HS-5 (cell line): Measurements from ENCODE around the gene NMT1.

Experiments
- DNase-seq: peaks from one replicate; pipeline ENCODE4 v3.0.0-alpha.2; 2012; ENCODE audit warnings: low read depth

The NMT1 gene

GRCh38 chr17:45060797-45061605, at the start of gene NMT1:
TSS of gene NMT1 (plus strand) at chr17:45061317. CDS start at chr17:45061330, 13 bp downstream.
- DNase-seq, result peak; percentile 99

GRCh38 chr17:45011767-45012166, 49.4 kb upstream of the NMT1 start:
- DNase-seq, result no peak

GRCh38 chr17:45013021-45013997, 47.8 kb upstream of the NMT1 start:
- no peak for DNase-seq

- no peak for DNase-seq
These were observed 44.9 kb upstream of the NMT1 start for GRCh38 chr17:45016237-45016636.

GRCh38 chr17:45016823-45017222, 44.3 kb upstream of the NMT1 start:
- DNase-seq, result no peak

GRCh38 chr17:45018514-45018847, 42.6 kb upstream of the NMT1 start:
- no peak for DNase-seq

- DNase-seq, result no peak
These were observed 42.0 kb upstream of the NMT1 start for GRCh38 chr17:45018848-45019711.

GRCh38 chr17:45020354-45021138, 40.6 kb upstream of the NMT1 start:
- DNase-seq, result no peak

- DNase-seq, result no peak
These were observed 39.4 kb upstream of the NMT1 start for GRCh38 chr17:45021607-45022287.

- no peak for DNase-seq
These were observed 38.8 kb upstream of the NMT1 start for GRCh38 chr17:45022288-45022648.

GRCh38 chr17:45022655-45023339, 38.3 kb upstream of the NMT1 start:
- no peak for DNase-seq

GRCh38 chr17:45029096-45029495, 32.0 kb upstream of the NMT1 start:
- no peak for DNase-seq

- DNase-seq, result no peak
These were observed 31.2 kb upstream of the NMT1 start for GRCh38 chr17:45029758-45030423.

- DNase-seq, result no peak
These were observed 30.4 kb upstream of the NMT1 start for GRCh38 chr17:45030733-45031132.

- DNase-seq, result no peak
These were observed 29.6 kb upstream of the NMT1 start for GRCh38 chr17:45031231-45032173.

- DNase-seq, result no peak
These were observed 29.0 kb upstream of the NMT1 start for GRCh38 chr17:45032174-45032541.

GRCh38 chr17:45034599-45034998, 26.5 kb upstream of the NMT1 start:
- no peak for DNase-seq

GRCh38 chr17:45035848-45036247, 25.3 kb upstream of the NMT1 start:
- DNase-seq, result no peak

- DNase-seq, result no peak
These were observed 24.4 kb upstream of the NMT1 start for GRCh38 chr17:45036691-45037090.
